Ascending aorta (tissue), 2 donors: ENCODE results near the gene C20orf96. TPM values are rescaled to one million over a fixed set of nuclear protein-coding genes. Genes with fewer than 3 reads are reported as not detected.
"Not testable (repeated sequence)": the region's sequence is repeated elsewhere in the genome, so short reads cannot be mapped to it uniquely, and the experiment has no call there.

Experiments
- DNase-seq, 2 donors: peaks; one replicate each; pipeline ENCODE4 v3.0.0-alpha.2; 2019; ENCODE audit warnings: low spot score in 2 of 2
- H3K27ac ChIP-seq, 2 donors: fragments of 200-600 bp; sonication (generic); one replicate each; pipeline ENCODE4 v1.5.1; 2016 to 2017; ENCODE audit warnings: mild to moderate bottlenecking in 1 of 2
- H3K27me3 ChIP-seq: fragments of 200-600 bp; sonication (generic); one replicate; pipeline ENCODE4 v1.5.1; 2017
- H3K36me3 ChIP-seq, 2 donors: fragments of 200-600 bp; sonication (generic); one replicate each; pipeline ENCODE4 v1.5.1; 2016
- H3K4me1 ChIP-seq, 2 donors: fragments of 200-600 bp; sonication (generic); one replicate each; pipeline ENCODE4 v1.5.1; 2016 to 2017; ENCODE audit warnings: mild to moderate bottlenecking in 1 of 2
- H3K4me3 ChIP-seq, 2 donors: fragments of 200-600 bp; sonication (generic); one replicate each; pipeline ENCODE4 v1.5.1; 2016 to 2017; ENCODE audit warnings: mild to moderate bottlenecking in 1 of 2
- H3K9me3 ChIP-seq, 2 donors: fragments of 200-600 bp; sonication (generic); one replicate each; pipeline ENCODE4 v1.5.1; 2016
- CTCF ChIP-seq, 3 experiments: fragments of 200-600 bp in 2 of 3; fragments of 450-650 bp in 1 of 3; sonication (generic) in 2 of 3; IDR thresholded peaks; one replicate each; pipeline ENCODE4 v1.5.1; 2016 to 2019; ENCODE audit warnings: antibody characterized with exemption in 3 of 3, mild to moderate bottlenecking in 1 of 3, moderate library complexity in 1 of 3
- intact Hi-C: fragments of 100-400 bp; cut with DNase I; formaldehyde crosslinking; loops from one replicate; pipeline ENCODE4 v1.15.1; 2023
- total RNA-seq: library from RNA; depleted of rRNA; stranded (reverse); fragments of >200 nt; gene quantifications from one replicate; pipeline ENCODE4 v1.1.0, GENCODE V29; 2016

C20orf96 gene
- total RNA-seq, 1 donor from 2014 or later: 0.32 TPM

- no peak for DNase-seq
- H3K27ac ChIP-seq: no peak overlapping the region
- H3K9me3 ChIP-seq: no peaks in the 10 kb centered on the region
- H3K4me3 ChIP-seq: no peak overlapping the region
- H3K36me3 ChIP-seq: no peaks in the 10 kb centered on the region
- H3K27me3 ChIP-seq: no peaks in the 10 kb centered on the region
- TF ChIP-seq CTCF (IDR thresholded peaks at IDR 0.05): no peak
- intact Hi-C loops: no loop called here
- H3K4me1 ChIP-seq: no peaks in the 10 kb centered on the region
These were observed 53.1 kb downstream of the C20orf96 start for GRCh38 chr20:237489-237888.

- no peaks in the 10 kb centered on the region for H3K4me1 ChIP-seq
- H3K4me3 ChIP-seq: no peak overlapping the region
- H3K36me3 ChIP-seq: no peaks in the 10 kb centered on the region
- DNase-seq: no peak
- TF ChIP-seq CTCF (IDR thresholded peaks at IDR 0.05): no peak
- H3K9me3 ChIP-seq: no peaks in the 10 kb centered on the region
- no peaks in the 10 kb centered on the region for H3K27me3 ChIP-seq
- no peak overlapping the region for H3K27ac ChIP-seq
- intact Hi-C loops: no loop called here
These were observed 54.7 kb downstream of the C20orf96 start for GRCh38 chr20:235891-236290.

GRCh38 chr20:227439-228105 lies 63.0 kb downstream of the C20orf96 start:
- Histone ChIP-seq H3K9me3 (no peaks in the 10 kb centered on the region), H3K36me3 (no peaks in the 10 kb centered on the region), H3K27ac (no peak overlapping the region), H3K4me1 (no peaks in the 10 kb centered on the region), H3K4me3 (no peak overlapping the region), H3K27me3 (no peaks in the 10 kb centered on the region)
- TF ChIP-seq CTCF (IDR thresholded peaks at IDR 0.05): no peak
- no peak for DNase-seq
- intact Hi-C loops: no loop called here

GRCh38 chr20:226958-227357 lies 63.6 kb downstream of the C20orf96 start, which contains the start of gene DEFB129:
TSS of gene DEFB129 (plus strand) at chr20:227258. CDS start at chr20:227289, 31 bp downstream.
- Histone ChIP-seq H3K4me1 (no peaks in the 10 kb centered on the region), H3K27me3 (no peaks in the 10 kb centered on the region), H3K27ac (no peak within 1 kb of the TSS), H3K4me3 (no peak within 1 kb of the TSS), H3K36me3 (no peaks in the 10 kb centered on the region), H3K9me3 (no peaks in the 10 kb centered on the region)
- TF ChIP-seq CTCF (IDR thresholded peaks at IDR 0.05): no peak
- no peak for DNase-seq
- intact Hi-C loops: no loop called here

- intact Hi-C loops, H3K4me1 ChIP-seq, H3K36me3 ChIP-seq, DNase-seq, H3K4me3 ChIP-seq, H3K9me3 ChIP-seq, H3K27me3 ChIP-seq, H3K27ac ChIP-seq: not testable (repeated sequence)
These were observed 64.7 kb downstream of the C20orf96 start for GRCh38 chr20:225879-226278.

- H3K4me3 ChIP-seq: no peak overlapping the region
- no peaks in the 10 kb centered on the region for H3K27me3 ChIP-seq
- H3K4me1 ChIP-seq: no peaks in the 10 kb centered on the region
- H3K9me3 ChIP-seq: no peaks in the 10 kb centered on the region
- no peak overlapping the region for H3K27ac ChIP-seq
- no peak for DNase-seq
- intact Hi-C loops: no loop called here
- no peaks in the 10 kb centered on the region for H3K36me3 ChIP-seq
- no peak for TF ChIP-seq CTCF (IDR thresholded peaks at IDR 0.05)
These were observed 69.2 kb downstream of the C20orf96 start for GRCh38 chr20:221258-221830.

Other genes with a start within 250 kb of the C20orf96 start
- not detected for gene DEFB125, start 203.1 kb downstream of the C20orf96 start, total RNA-seq
- gene DEFB126, start 148.2 kb downstream of the C20orf96 start, total RNA-seq: not detected
- not detected for gene DEFB127, start 133.3 kb downstream of the C20orf96 start, total RNA-seq
- not detected for gene DEFB128, start 101.0 kb downstream of the C20orf96 start, total RNA-seq
- gene DEFB129, start 63.5 kb downstream of the C20orf96 start, total RNA-seq: not detected
- 0.32 TPM for gene DEFB132, start 33.0 kb downstream of the C20orf96 start, total RNA-seq
- gene ZCCHC3, start 6.8 kb upstream of the C20orf96 start, total RNA-seq: 15.6 TPM
- 6.2 TPM for gene SOX12, start 34.8 kb upstream of the C20orf96 start, total RNA-seq
- gene NRSN2, start 56.4 kb upstream of the C20orf96 start, total RNA-seq: 24.5 TPM
- not detected for gene TRIB3, start 90.0 kb upstream of the C20orf96 start, total RNA-seq
- gene RBCK1, start 117.5 kb upstream of the C20orf96 start, total RNA-seq: 123 TPM
- 32.5 TPM for gene TBC1D20, start 171.8 kb upstream of the C20orf96 start, total RNA-seq